H1 (cell line): ENCODE measurements around the gene AP1M1. TPM values are rescaled to one million over a fixed set of nuclear protein-coding genes. Genes with fewer than 3 reads are reported as not detected.

ENCODE experiments used
- CTCF ChIA-PET: fragments of 300-600 bp; sonication (Branson Sonifier 250); formaldehyde crosslinking; loops from one replicate; lab custom pipeline; 2021; ENCODE audit not compliant: partially characterized antibody; lab: Charles Lee
- POLR2A ChIA-PET: fragments of 300-600 bp; sonication (Branson Sonifier 250); formaldehyde crosslinking; loops from one replicate; lab custom pipeline; 2021; ENCODE audit warnings: inconsistent platforms; ENCODE audit not compliant: partially characterized antibody; lab: Charles Lee
- DNase-seq, 2 experiments: peaks; one replicate each; pipeline versions ENCODE4 v3.0.0 to v3.0.0-alpha.2; 2010 to 2022; ENCODE audit warnings: low spot score in 2 of 2, low read depth in 1 of 2, mixed read lengths in 1 of 2
- FAIRE-seq: peaks from 2 replicates; lab custom pipeline; 2011; peaks lifted over from hg19 to GRCh38; lab: Jason Lieb, UNC
- H2AFZ ChIP-seq: 2 replicates; pipeline ENCODE4 v1.8.1; 2012; ENCODE audit warnings: low read length, inconsistent platforms
- H2AK5ac ChIP-seq: 2 replicates; pipeline ENCODE4 v1.6.1; 2013; ENCODE audit warnings: low read depth, low read length
- H2BK120ac ChIP-seq: replicated peaks from 2 replicates; pipeline ENCODE3; 2013; ENCODE audit warnings: low read depth, low read length, inconsistent platforms
- H2BK12ac ChIP-seq: 2 replicates; pipeline ENCODE4 v1.6.1; 2013; ENCODE audit warnings: low read depth, low read length
- H2BK15ac ChIP-seq: 2 replicates; pipeline ENCODE4 v1.6.1; 2013; ENCODE audit warnings: low read length
- H2BK20ac ChIP-seq: 2 replicates; pipeline ENCODE4 v1.6.1; 2013; ENCODE audit warnings: low read length
- H2BK5ac ChIP-seq: 2 replicates; pipeline ENCODE4 v1.6.1; 2013; ENCODE audit warnings: low read depth, low read length
- H3K14ac ChIP-seq: 2 replicates; pipeline ENCODE4 v1.6.1; 2013; ENCODE audit warnings: inconsistent platforms; ENCODE audit not compliant: insufficient read length
- H3K18ac ChIP-seq: 2 replicates; pipeline ENCODE4 v1.6.1; 2013; ENCODE audit warnings: low read length; ENCODE audit errors: extremely low read depth
- H3K23ac ChIP-seq: 2 replicates; pipeline ENCODE4 v1.6.1; 2013; ENCODE audit warnings: inconsistent platforms; ENCODE audit not compliant: insufficient read length
- H3K23me2 ChIP-seq: 2 replicates; pipeline ENCODE4 v1.6.1; 2013; ENCODE audit warnings: low read depth, low read length
- H3K27ac ChIP-seq: 2 replicates; pipeline ENCODE4 v1.6.1; 2011; ENCODE audit warnings: low read depth, low read length, inconsistent platforms
- H3K27me3 ChIP-seq, 4 experiments: replicated peaks in 1 of 4; 1 replicate in 1 of 4; 2 replicates in 3 of 4; pipeline versions ENCODE4 v1.6.1 to v1.8.1; 2011 to 2013; ENCODE audit warnings: low read length in 3 of 4, mild to moderate bottlenecking in 3 of 4, inconsistent platforms in 2 of 4, mixed read lengths in 2 of 4, moderate library complexity in 1 of 4; ENCODE audit not compliant: control insufficient read depth in 3 of 4, insufficient read depth in 3 of 4; ENCODE audit errors: extremely low read depth in 1 of 4
- H3K36me3 ChIP-seq, 4 experiments: 2 replicates each; pipeline versions ENCODE4 v1.6.1 to v1.8.1; 2011 to 2013; ENCODE audit warnings: mild to moderate bottlenecking in 4 of 4, low read length in 3 of 4, moderate library complexity in 2 of 4, control low read depth in 1 of 4, inconsistent platforms in 1 of 4; ENCODE audit not compliant: insufficient read depth in 4 of 4, control insufficient read depth in 2 of 4
- H3K4ac ChIP-seq: replicated peaks from 2 replicates; pipeline ENCODE3; 2013; ENCODE audit warnings: low read length, low read depth, mixed read lengths, inconsistent platforms; ENCODE audit not compliant: insufficient read length
- H3K4me1 ChIP-seq, 4 experiments: replicated peaks in 1 of 4; 1 replicate in 1 of 4; 2 replicates in 3 of 4; pipeline versions ENCODE4 v1.6.1 to v1.8.1; 2011 to 2013; ENCODE audit warnings: low read length in 3 of 4, inconsistent platforms in 2 of 4, mixed read lengths in 1 of 4; ENCODE audit not compliant: insufficient read depth in 4 of 4, control insufficient read depth in 3 of 4
- H3K4me2 ChIP-seq, 2 experiments: 2 replicates each; pipeline versions ENCODE4 v1.6.1 to v1.8.1; 2011 to 2013; ENCODE audit warnings: low read depth in 2 of 2, low read length in 2 of 2, control low read depth in 1 of 2, inconsistent platforms in 1 of 2, mild to moderate bottlenecking in 1 of 2; ENCODE audit not compliant: insufficient read depth in 1 of 2
- H3K4me3 ChIP-seq, 4 experiments: fragments of 200-600, 300-600 bp in 1 of 4; sonication (generic), shearing (Covaris generic), sonication (Bioruptor Twin) in 1 of 4; 2 replicates each; pipeline versions ENCODE4 v1.5.1 to v1.8.1; 2011 to 2016; ENCODE audit warnings: low read length in 4 of 4, low read depth in 3 of 4, control low read depth in 2 of 4, inconsistent platforms in 2 of 4, mild to moderate bottlenecking in 2 of 4, mixed read lengths in 1 of 4, moderate library complexity in 1 of 4; ENCODE audit not compliant: insufficient read depth in 2 of 4; ENCODE audit errors: extremely low read depth in 1 of 4
- H3K56ac ChIP-seq: replicated peaks from 2 replicates; pipeline ENCODE3; 2013; ENCODE audit warnings: low read depth, mild to moderate bottlenecking, mixed read lengths, low read length, inconsistent platforms; ENCODE audit not compliant: insufficient read length
- H3K79me1 ChIP-seq: 2 replicates; pipeline ENCODE4 v1.6.1; 2013; ENCODE audit warnings: low read depth, low read length, control low read depth
- H3K79me2 ChIP-seq, 2 experiments: 2 replicates each; pipeline versions ENCODE4 v1.6.1 to v1.8.1; 2012 to 2013; ENCODE audit warnings: low read length in 2 of 2, mild to moderate bottlenecking in 2 of 2, inconsistent platforms in 1 of 2; ENCODE audit not compliant: insufficient read depth in 2 of 2, control insufficient read depth in 1 of 2
- H3K9ac ChIP-seq, 4 experiments: replicated peaks in 1 of 4; 1 replicate in 1 of 4; 2 replicates in 3 of 4; pipeline versions ENCODE4 v1.6.1 to v1.8.1; 2011 to 2013; ENCODE audit warnings: low read depth in 3 of 4, low read length in 3 of 4, control low read depth in 2 of 4, mild to moderate bottlenecking in 2 of 4, moderate library complexity in 2 of 4, inconsistent platforms in 1 of 4; ENCODE audit errors: extremely low read depth in 1 of 4
- H3K9me3 ChIP-seq, 2 experiments: 2 replicates each; pipeline versions ENCODE4 v1.6.1 to v1.8.1; 2012 to 2013; ENCODE audit warnings: mild to moderate bottlenecking in 2 of 2, moderate library complexity in 2 of 2, control low read depth in 1 of 2, inconsistent platforms in 1 of 2, low read depth in 1 of 2, low read length in 1 of 2, mixed read lengths in 1 of 2; ENCODE audit not compliant: insufficient read depth in 2 of 2
- H4K20me1 ChIP-seq, 2 experiments: replicated peaks in 1 of 2; 2 replicates each; pipeline versions ENCODE3 to v1.8.1; 2011 to 2013; ENCODE audit warnings: inconsistent platforms in 2 of 2, low read length in 2 of 2, mild to moderate bottlenecking in 1 of 2; ENCODE audit not compliant: insufficient read depth in 2 of 2, control insufficient read depth in 1 of 2
- H4K5ac ChIP-seq: 2 replicates; pipeline ENCODE4 v1.6.1; 2013; ENCODE audit warnings: low read length, low read depth, mixed read lengths, inconsistent platforms; ENCODE audit not compliant: insufficient read length
- H4K8ac ChIP-seq: 2 replicates; pipeline ENCODE4 v1.8.0; 2013; ENCODE audit warnings: mild to moderate bottlenecking, moderate library complexity, low read length, inconsistent platforms; ENCODE audit not compliant: insufficient read depth; ENCODE audit errors: extremely low read depth
- H4K91ac ChIP-seq: replicated peaks from 2 replicates; pipeline ENCODE3; 2013; ENCODE audit warnings: low read length, mixed read lengths, inconsistent platforms; ENCODE audit not compliant: insufficient read length
- CEBPB ChIP-seq: IDR thresholded peaks from 2 replicates; pipeline ENCODE4 v1.6.1; 2012; ENCODE audit warnings: low read depth, low read length
- CREB1 ChIP-seq: IDR thresholded peaks from 2 replicates; pipeline ENCODE4 v1.6.1; 2012; ENCODE audit warnings: inconsistent platforms
- CTCF ChIP-seq, 3 experiments: IDR thresholded peaks; 1 replicate in 2 of 3; 2 replicates in 1 of 3; pipeline versions ENCODE4 v1.5.1 to v1.6.1; 2011; ENCODE audit warnings: low read length in 3 of 3, mild to moderate bottlenecking in 3 of 3, inconsistent platforms in 2 of 3, low read depth in 1 of 3, moderate library complexity in 1 of 3; ENCODE audit not compliant: insufficient read depth in 1 of 3; ENCODE audit errors: control extremely low read depth in 1 of 3
- EZH2 ChIP-seq: fragments of 200-600 bp; sonication (generic); IDR thresholded peaks from 2 replicates; pipeline ENCODE4 v1.7.1; 2012; ENCODE audit warnings: low read depth, mild to moderate bottlenecking, moderate library complexity, low read length, inconsistent platforms; ENCODE audit not compliant: severe bottlenecking
- GABPA ChIP-seq: IDR thresholded peaks from 2 replicates; pipeline ENCODE4 v1.6.1; 2011; ENCODE audit warnings: mild to moderate bottlenecking, low read length, moderate library complexity, borderline replicate concordance; ENCODE audit not compliant: insufficient read depth
- HDAC2 ChIP-seq, 2 experiments: fragments of 300-600 bp in 1 of 2; sonication (generic) in 1 of 2; IDR thresholded peaks; 2 replicates each; pipeline ENCODE4 v1.6.1; 2011 to 2012; ENCODE audit warnings: low read depth in 2 of 2, low read length in 2 of 2, mild to moderate bottlenecking in 2 of 2, moderate library complexity in 2 of 2, borderline replicate concordance in 1 of 2, inconsistent platforms in 1 of 2
- NANOG ChIP-seq: IDR thresholded peaks from 2 replicates; pipeline ENCODE4 v1.6.1; 2011; ENCODE audit warnings: low read length, low read depth, mild to moderate bottlenecking, inconsistent platforms; ENCODE audit not compliant: insufficient read depth, poor library complexity, severe bottlenecking
- RNF2 ChIP-seq: fragments of 200-900, 300-1000 bp; sonication (generic); IDR thresholded peaks from 2 replicates; pipeline ENCODE4 v1.7.1; 2016; ENCODE audit warnings: borderline replicate concordance, low read depth, mild to moderate bottlenecking, antibody characterized with exemption, low read length; ENCODE audit not compliant: poor library complexity, severe bottlenecking; ENCODE audit errors: missing control alignments
- YY1 ChIP-seq: IDR thresholded peaks from 2 replicates; pipeline ENCODE4 v1.6.1; 2011; ENCODE audit warnings: low read depth, mild to moderate bottlenecking, low read length
- ZNF274 ChIP-seq: IDR thresholded peaks from 2 replicates; pipeline ENCODE4 v1.7.0; 2012; ENCODE audit warnings: low read length, borderline replicate concordance; ENCODE audit errors: extremely low read depth
- whole genome bisulfite sequencing, 2 experiments: shearing (Covaris generic) in 1 of 2; methylation state at CpG; one replicate each; pipeline versions ENCODE4 v1.1.6 to v1.1.7; 2013 to 2015; ENCODE audit warnings: low lambda C conversion rate in 2 of 2, mixed read lengths in 2 of 2, inconsistent platforms in 1 of 2, low coverage in 1 of 2, missing lambda C conversion rate in 1 of 2; ENCODE audit not compliant: insufficient replicate concordance in 2 of 2, insufficient coverage in 1 of 2, insufficient read length in 1 of 2; ENCODE audit errors: extremely low coverage in 1 of 2, missing lambda C conversion rate in 1 of 2; 5-methylcytosine and 5-hydroxymethylcytosine counted together
- polyA plus RNA-seq, 7 experiments: library from polyadenylated mRNA; depleted of rRNA in 3 of 7; stranded (reverse) in 5 of 7; unstranded in 2 of 7; fragments of >200 nt in 5 of 7; fragments of 200-250 nt in 2 of 7; gene quantifications; 1 replicate in 5 of 7; 2 replicates in 1 of 7; 4 replicates in 1 of 7; pipeline versions ENCODE4 v1.2.1 to v1.2.3, GENCODE V29; 2011 to 2013; ENCODE audit warnings: missing spikeins in 2 of 7, mixed read lengths in 2 of 7
- total RNA-seq: library from RNA; stranded (reverse); fragmentation: NEBNext Ultra II Directional; extraction: Animal tissue kit (Norgen Biotek cat#: 25700); gene quantifications from 2 replicates; pipeline ENCODE4 v1.2.1, GENCODE V29; 2021
- TF ChIP-seq, protein P1 (sequence below): IDR thresholded peaks from 2 replicates; pipeline ENCODE4 v1.6.1; 2012; ENCODE audit warnings: inconsistent platforms

Gene AP1M1
- total and polyA plus RNA-seq, 2 of the 8 experiments (the other 6 are each of a cell fraction or from before 2014, with no cell fraction given), result 30.9 to 37.5 TPM

DNA sequence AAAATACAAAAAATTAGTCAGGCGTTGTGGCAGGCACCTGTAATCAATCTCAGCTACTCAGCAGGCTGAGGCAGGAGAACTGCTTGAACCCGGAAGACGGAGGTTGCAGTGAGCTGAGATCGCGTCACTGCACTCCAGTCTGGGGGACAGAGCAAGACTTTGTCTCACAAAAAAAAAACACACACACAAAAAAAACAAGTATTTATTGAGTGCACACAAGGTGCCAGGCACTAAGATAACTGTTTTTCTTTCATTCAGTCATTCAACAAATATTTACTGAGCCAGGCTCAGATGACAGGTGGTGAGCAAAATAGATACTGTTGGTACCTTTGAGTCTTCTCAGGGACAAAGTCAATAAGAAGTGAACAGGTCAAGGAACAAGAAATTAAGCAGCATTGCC lies 30.7 kb upstream of the AP1M1 start:
- ChIA-PET POLR2A (no interaction called here), CTCF (no interaction called here)
- Histone ChIP-seq H2AFZ (no peak overlapping the region), H3K23ac (no peak overlapping the region), H3K14ac (no peak overlapping the region), H2BK5ac (no peak overlapping the region), H3K56ac (no peak overlapping the region), H2BK15ac (no peak overlapping the region), H4K8ac (no peak overlapping the region), H3K27ac (no peak overlapping the region), H3K4me3 (no peak overlapping the region), H2BK20ac (no peak overlapping the region), H3K79me2 (no peaks in the 10 kb centered on the region), H4K20me1 (no peaks in the 10 kb centered on the region), H4K5ac (no peak overlapping the region), H3K23me2 (no peaks in the 10 kb centered on the region), H3K36me3 (no peaks in the 10 kb centered on the region), H3K4ac (no peak overlapping the region), H3K9me3 (no peaks in the 10 kb centered on the region), H2BK120ac (no peak overlapping the region), H2BK12ac (no peak overlapping the region), H3K4me1 (no peaks in the 10 kb centered on the region), H4K91ac (no peak overlapping the region), H3K18ac (no peak overlapping the region), H3K4me2 (no peak overlapping the region), H2AK5ac (no peak overlapping the region), H3K79me1 (no peaks in the 10 kb centered on the region), H3K9ac (no peak overlapping the region), H3K27me3 (no peaks in the 10 kb centered on the region)
- DNase-seq, result no peak
- 89% methylated on average over 4 of the region's 5 CpGs; no CpG with 5 or more reads in 1 of the 2 experiments for WGBS, 2 experiments
- no peak for FAIRE-seq
- TF ChIP-seq NANOG (no peak), ZNF274 (no peak), HDAC2 (IDR thresholded peaks at IDR 0.05; ENCODE audit: borderline replicate concordance in 1 of 2, low read depth in 2 of 2, low read length in 2 of 2) (no peak), CREB1 (no peak), CTCF (IDR thresholded peaks at IDR 0.05; ENCODE audit: control extremely low read depth in 1 of 3, insufficient read depth in 1 of 3, low read depth in 1 of 3, low read length in 3 of 3) (no peak), CEBPB (no peak), EZH2 (no peak), RNF2 (no peak), GABPA (no peak), YY1 (no peak)
- TF ChIP-seq, protein P1, sequence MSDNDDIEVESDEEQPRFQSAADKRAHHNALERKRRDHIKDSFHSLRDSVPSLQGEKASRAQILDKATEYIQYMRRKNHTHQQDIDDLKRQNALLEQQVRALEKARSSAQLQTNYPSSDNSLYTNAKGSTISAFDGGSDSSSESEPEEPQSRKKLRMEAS, result no peak
